ENCODE data around the gene HIPK2.

The HIPK2 gene

GRCh38 chr7:139737221-139738100 lies 40.3 kb downstream of the HIPK2 start:
- peaks cover 16% of the 10 kb centered on the region for H3K79me2 ChIP-seq
- no peak overlapping the region for H3K4me3 ChIP-seq (ENCODE audit: low read depth, low read length)
- H3K36me3 ChIP-seq (ENCODE audit: control insufficient read depth, insufficient read depth, low read length): no peaks in the 10 kb centered on the region
- no peaks in the 10 kb centered on the region for H3K27me3 ChIP-seq (ENCODE audit: control insufficient read depth, insufficient read depth, low read length)
- peaks cover 46% of the 10 kb centered on the region for H3K4me1 ChIP-seq
- peak overlapping the region; percentile 56 for H3K27ac ChIP-seq
- TF ChIP-seq CTCF (IDR thresholded peaks at IDR 0.05): no peak
- no peak overlapping the region for H3K4me2 ChIP-seq (ENCODE audit: low read length)
- no peak overlapping the region for H3K9ac ChIP-seq
- no peaks in the 10 kb centered on the region for H3K9me3 ChIP-seq (ENCODE audit: control insufficient read depth, low read length)
- H2AFZ ChIP-seq: no peak overlapping the region

GRCh38 chr7:139735912-139736595 lies 41.7 kb downstream of the HIPK2 start:
- TF ChIP-seq CTCF (IDR thresholded peaks at IDR 0.05): no peak
- Histone ChIP-seq H3K9me3 (ENCODE audit: control insufficient read depth, low read length) (no peaks in the 10 kb centered on the region), H3K27me3 (ENCODE audit: control insufficient read depth, insufficient read depth, low read length) (no peaks in the 10 kb centered on the region), H3K4me1 (peaks cover 45% of the 10 kb centered on the region), H3K4me2 (ENCODE audit: low read length) (no peak overlapping the region), H2AFZ (no peak overlapping the region), H3K9ac (no peak overlapping the region), H3K36me3 (ENCODE audit: control insufficient read depth, insufficient read depth, low read length) (no peaks in the 10 kb centered on the region), H3K79me2 (peaks cover 16% of the 10 kb centered on the region), H3K27ac (no peak overlapping the region), H3K4me3 (ENCODE audit: low read depth, low read length) (no peak overlapping the region)

- peaks cover 22% of the 10 kb centered on the region for H3K79me2 ChIP-seq
- H3K4me1 ChIP-seq: peaks cover 41% of the 10 kb centered on the region
- no peak overlapping the region for H3K4me3 ChIP-seq (ENCODE audit: low read depth, low read length)
- no peaks in the 10 kb centered on the region for H3K9me3 ChIP-seq (ENCODE audit: control insufficient read depth, low read length)
- no peaks in the 10 kb centered on the region for H3K27me3 ChIP-seq (ENCODE audit: control insufficient read depth, insufficient read depth, low read length)
- no peak for TF ChIP-seq CTCF (IDR thresholded peaks at IDR 0.05)
- no peak overlapping the region for H3K4me2 ChIP-seq (ENCODE audit: low read length)
- H3K36me3 ChIP-seq (ENCODE audit: control insufficient read depth, insufficient read depth, low read length): no peaks in the 10 kb centered on the region
- no peak overlapping the region for H2AFZ ChIP-seq
- peak overlapping the region; percentile 36 for H3K27ac ChIP-seq
- H3K9ac ChIP-seq: no peak overlapping the region
These were observed 42.3 kb downstream of the HIPK2 start for GRCh38 chr7:139735466-139735865.

- no peak for TF ChIP-seq CTCF (IDR thresholded peaks at IDR 0.05)
- Histone ChIP-seq H3K27ac (peak overlapping the region; percentile 36), H3K9me3 (ENCODE audit: control insufficient read depth, low read length) (no peaks in the 10 kb centered on the region), H2AFZ (no peak overlapping the region), H3K9ac (no peak overlapping the region), H3K27me3 (ENCODE audit: control insufficient read depth, insufficient read depth, low read length) (no peaks in the 10 kb centered on the region), H3K36me3 (ENCODE audit: control insufficient read depth, insufficient read depth, low read length) (no peaks in the 10 kb centered on the region), H3K79me2 (peaks cover 27% of the 10 kb centered on the region), H3K4me3 (ENCODE audit: low read depth, low read length) (no peak overlapping the region), H3K4me1 (peaks cover 34% of the 10 kb centered on the region), H3K4me2 (ENCODE audit: low read length) (no peak overlapping the region)
These were observed 43.4 kb downstream of the HIPK2 start for GRCh38 chr7:139734395-139734794.
